HG02938 (cell line): ENCODE data around the gene PTPRN2.

Source experiments
- ATAC-seq: cut with Tn5 transposase; IDR thresholded peaks from one replicate; pipeline ENCODE4 v1.9.1; 2021; ENCODE audit warnings: mild to moderate bottlenecking, moderate library complexity; ENCODE audit not compliant: unreplicated experiment

Gene PTPRN2

DNA sequence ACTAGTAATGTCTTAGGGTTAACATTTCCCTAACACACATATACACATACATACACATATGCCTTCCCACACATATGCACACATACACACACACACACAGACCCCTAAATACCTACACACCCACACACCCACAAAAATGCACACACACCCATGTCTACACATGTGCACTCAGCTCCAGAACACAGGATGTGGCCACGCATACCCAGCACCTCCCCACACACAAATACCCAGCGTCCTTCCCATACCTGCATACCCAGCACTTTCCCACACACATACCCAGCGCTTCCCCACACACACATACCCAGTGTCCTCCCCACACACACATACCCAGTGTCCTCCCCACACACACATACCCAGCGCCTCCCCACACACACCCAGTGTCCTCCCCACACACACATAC, 715.9 kb downstream of the PTPRN2 start:
- no peak for ATAC-seq

DNA sequence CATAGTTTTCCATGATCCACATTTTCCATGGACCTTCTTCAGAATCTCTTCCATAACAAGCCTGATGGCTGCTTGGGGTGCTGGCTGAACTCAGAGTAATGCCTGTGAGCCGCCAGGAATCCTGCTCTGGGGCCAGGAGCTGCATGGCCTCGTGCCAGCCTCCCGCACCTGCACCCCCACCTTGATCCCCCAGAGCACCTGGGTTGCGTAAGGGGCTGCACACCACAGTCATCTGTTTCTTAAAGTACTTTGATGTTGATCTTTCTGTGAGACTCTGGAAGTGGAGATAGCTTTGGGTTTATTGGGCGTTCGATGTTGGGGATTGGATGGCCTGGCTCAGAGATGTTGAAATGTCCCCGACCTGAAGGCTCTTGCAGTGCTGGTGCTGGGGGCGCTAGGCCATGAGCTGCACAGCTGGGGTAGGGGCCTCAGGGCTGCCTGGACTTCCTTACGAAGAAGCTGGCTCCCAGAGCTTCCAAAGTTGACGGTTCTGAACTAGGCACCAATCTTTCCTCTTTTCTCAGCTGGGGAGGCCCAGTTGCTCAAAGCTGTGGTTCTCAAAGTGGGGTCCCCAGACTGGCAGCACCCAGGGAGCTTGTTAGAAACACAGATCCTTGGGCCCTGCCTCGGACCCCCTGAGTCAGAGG, 716.9 kb downstream of the PTPRN2 start:
- ATAC-seq = no peak

DNA sequence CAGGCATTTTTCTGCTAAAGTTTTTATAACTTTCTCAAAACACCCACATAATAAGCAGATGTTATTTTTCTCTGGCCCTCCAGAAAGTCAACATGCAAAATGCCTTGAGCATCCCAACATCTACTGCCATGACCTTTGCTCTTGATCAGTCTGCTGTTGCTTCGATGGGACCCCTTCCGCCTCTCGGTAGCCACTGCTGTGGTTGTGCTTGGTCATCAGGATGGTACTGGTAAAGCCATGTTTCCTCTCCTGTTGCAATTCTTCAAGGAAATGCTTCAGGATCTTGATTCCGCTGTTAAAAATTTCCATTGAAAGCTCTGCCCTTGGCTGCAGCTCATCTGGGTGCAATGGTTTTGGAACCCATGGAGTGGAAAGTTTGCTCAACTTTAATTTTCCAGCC, 717.8 kb downstream of the PTPRN2 start:
- ATAC-seq = no peak

DNA sequence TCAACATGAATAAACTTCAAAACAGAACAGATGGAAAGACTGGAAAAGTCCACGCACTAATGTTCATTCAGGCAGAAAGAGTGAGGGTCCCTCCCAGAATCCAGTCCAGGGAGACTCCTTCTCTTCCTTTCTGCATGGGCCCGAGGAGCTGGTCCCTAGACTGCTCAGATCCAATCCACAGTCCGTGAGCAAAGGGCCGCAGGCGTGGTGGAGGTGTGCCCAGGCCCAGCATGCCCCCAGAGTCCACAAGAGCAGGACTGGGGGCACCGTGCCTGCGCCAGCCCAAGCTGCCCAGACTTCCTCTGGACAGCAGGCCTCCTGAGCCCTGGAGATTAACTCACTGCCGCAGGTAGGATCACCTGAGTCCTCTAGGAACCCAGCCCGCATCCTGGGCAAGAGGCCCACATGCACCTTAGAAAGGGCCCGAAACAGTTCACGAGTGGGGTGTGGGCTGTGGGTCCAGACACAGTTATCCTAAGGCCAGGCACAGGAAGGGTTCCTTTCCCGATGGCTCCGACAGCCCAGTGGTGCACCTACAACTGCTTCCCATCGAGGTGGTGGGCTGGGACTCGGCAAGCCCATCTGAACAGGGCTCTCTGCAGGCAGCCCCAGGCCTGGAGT, 719.8 kb downstream of the PTPRN2 start:
- ATAC-seq = no peak

DNA sequence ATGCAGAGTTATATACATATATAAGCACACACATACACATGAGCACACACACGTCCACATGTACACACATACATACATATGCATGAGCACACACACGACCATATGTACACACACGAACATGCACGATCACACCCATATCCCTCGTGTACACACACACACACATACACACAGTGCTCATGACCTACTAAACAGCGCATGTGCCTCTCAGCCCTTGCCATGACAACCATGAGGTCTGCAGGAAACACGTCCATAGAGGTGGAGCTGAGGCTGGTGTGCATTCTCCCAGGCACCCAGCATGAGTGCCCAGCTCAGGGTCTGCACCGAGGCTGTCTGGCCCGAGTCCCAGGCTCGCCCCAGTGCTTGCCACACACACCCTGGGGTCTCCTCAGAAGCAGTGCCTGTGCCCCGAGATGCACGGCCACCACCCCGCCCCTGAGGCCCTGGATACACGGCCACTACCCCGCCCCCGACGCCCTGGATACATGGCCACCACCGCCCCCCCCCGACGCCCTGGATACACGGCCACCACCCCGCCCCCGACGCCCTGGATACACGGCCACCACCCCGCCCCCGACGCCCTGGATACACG, 721.2 kb downstream of the PTPRN2 start:
- ATAC-seq = no peak

DNA sequence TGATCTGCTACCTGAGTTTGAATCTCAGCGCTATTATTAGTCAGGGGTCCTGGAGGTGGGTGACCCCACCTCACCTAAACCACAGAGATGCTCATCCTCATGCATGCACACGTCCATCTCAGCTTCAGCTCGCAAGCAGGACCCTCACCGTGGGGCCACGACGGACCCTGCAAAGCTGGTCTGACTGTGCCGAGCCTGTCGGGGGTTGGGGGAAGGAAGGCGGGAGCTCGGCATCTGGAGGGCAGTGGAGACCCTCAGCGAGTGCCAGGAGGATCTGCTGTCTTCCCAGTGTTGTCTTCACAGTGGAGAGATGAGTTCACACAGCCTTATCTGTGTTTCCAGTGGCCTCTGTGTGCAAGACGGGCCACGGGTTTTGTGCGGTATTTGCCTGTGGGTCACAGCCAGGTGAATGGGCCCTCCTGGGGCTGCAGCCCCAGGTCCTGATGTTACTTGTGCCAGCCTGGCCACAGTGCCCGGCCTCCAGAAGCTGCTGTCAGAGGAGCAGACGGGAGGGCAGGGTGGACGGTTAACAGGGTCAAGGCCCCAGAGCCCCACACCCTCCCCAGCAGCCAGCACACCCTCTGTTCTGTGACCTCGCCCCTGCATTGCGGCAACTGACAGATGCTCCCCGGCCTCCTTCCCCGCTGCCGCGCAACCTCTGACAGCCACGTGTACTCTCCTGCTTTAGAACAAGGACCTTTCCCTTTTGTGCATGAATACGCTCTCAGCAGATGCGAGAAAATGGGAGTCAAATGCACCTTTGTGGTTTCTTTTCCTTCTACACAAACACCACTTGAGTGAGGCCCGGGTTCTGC, 722.1 kb downstream of the PTPRN2 start:
- ATAC-seq = no peak

DNA sequence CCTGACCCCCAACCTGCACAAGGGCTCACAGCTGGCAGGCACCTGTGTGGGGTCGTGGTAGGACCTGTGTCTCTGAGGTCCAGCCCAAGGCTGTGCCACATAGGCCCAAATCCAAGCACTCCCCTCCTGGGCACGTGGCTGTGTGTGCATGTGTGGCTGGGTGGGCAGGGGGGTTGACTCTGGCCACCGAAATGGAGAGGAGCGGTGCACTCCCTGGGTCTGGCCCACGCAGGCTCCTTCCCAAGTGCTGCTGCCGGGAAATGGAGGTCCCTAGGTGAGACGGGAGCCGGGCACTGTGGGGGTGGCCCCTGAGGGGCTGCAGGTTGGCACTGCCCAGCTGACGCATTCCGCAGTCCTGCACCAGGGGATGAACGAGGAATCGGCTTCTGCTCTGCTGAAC, 722.7 kb downstream of the PTPRN2 start:
- ATAC-seq = no peak

DNA sequence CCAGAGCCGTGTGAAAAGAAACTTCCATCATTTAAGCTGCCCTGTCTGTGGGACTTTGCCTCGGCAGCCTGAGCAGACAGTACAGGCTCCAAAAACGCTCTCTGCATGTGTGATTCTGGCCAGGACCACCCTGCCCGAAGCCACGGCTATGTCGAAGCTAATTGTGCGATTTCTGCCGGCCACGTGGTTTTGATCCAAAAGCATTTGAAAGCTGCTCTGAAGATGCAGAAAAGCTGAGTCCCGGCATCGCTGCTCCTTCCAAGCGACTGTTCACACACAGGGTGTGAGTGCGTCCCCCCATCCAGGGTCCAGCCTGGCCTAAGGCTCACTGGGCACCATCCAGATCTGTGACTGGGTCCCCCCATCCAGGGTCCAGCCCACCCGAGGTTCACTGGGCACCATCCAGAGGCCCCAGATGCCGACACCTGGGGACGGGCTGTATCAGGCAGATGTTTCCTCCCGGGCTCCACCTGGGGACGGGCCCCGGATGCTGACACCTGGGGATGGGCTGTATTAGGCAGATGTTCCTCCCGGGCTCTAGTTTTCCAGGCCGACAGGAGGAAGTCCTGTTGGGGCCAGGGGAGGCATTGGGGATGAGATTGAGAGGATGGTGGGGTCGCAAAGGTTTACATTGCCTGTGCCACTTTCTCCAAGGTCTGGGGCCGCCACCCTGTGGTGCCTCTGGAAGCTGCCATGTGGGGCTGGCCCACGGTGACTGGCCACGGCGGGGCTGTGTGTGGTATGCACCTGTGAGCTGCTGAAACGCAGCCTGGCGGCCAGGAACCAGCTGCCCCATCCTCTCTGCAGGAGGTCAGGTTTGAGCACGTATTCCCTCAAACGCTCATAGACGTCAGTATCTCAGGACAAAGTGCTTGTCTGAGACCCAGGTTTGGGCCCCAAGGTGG, 723.5 kb downstream of the PTPRN2 start:
- ATAC-seq = no peak

DNA sequence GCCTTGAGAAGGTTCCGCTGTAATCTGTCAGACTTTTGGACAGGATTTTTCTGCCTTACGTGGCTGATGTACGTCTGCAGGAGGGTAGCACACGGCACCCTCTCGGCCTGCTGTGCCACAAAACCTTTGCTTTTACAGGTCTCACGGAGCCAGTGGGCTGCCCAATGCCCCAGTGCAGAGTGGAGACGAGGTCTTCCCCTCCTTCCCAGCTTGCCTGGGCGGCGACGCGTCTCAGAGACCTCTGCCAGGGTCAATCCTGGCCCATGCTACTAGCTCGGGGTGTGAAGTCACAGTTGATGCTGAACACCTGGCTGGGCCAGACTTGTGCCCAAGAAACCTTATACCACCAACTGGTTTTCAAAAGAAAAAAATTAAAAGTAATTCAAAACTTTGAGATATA, 724.4 kb downstream of the PTPRN2 start:
- no peak for ATAC-seq

DNA sequence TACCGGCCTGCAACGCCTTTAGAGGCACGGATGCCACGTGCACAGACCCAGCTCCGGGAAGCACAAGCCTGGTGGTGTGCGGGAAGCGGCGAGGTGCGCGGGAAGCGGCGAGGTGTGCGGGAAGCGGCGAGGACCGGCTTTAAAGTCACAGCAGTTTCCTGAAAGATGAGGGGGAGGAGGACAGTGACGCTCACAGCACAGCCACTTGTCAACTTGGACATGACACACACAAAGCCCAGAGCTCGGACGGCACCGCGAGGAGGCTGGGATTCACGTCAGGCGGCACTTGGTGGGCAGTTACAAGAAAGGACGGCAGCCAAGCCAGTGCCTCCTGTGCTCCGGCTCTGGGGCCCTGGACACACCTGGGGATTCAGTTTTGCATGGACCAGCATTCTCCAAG, 724.9 kb downstream of the PTPRN2 start:
- no peak for ATAC-seq

DNA sequence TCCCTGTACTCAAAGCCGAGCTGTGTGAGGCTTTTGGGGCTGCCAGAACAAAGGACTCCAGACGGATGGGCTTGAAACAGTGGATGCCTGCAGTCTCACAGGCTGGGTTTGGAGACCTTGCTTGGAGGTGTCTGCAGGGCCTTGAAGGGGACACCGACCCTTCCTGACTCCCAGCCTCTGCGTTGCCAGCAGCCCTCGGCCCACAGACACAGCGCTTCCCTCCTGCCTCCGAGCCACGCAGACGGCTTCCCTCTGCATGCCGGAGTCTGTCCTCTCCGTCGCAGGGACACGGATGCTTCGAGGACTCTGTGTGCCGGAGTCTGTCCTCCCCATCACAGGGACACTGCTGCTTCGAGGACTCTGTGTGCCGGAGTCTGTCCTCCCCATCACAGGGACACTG, 726.1 kb downstream of the PTPRN2 start:
- no peak for ATAC-seq

DNA sequence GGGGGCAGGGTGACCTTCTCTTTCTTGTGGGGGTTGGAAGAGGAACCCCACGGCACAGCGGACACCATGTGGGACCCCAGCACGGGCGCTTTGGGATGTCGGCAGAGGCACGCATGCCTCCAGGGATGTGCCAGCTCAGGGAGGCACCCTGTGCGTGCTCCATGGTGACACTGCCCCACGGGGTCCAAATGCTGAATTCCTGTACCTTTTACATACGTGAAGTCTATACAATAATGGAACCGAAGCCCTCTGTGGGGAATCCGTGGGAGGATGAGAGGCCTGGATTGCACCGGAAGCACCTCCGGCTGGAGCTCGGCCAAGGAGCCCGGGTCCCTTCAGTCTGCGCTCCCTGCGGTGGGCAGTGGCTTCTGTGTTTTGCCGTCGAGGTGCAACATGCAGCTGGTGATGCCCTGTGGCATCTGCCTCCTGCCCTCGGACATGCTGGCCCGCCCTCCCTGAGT, 726.6 kb downstream of the PTPRN2 start:
- no peak for ATAC-seq

DNA sequence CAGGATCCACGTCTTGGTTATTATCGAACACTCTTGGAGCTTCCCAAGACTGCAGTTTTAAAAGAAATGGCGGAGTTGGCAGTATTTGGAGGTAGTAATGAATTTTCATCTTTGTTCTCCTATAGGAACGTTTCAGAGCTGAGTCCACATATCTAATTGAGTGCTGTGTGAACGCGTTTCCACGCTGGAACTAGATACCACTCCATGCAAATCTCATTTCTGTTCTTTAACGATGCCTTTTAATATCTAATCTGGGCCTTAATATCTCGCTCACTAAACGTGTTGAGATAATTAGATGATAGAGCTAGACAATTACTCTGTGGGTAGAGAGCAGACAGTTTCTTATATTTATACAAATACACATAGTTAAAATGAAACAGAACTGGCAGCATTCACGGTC, 727.2 kb downstream of the PTPRN2 start:
- no peak for ATAC-seq

DNA sequence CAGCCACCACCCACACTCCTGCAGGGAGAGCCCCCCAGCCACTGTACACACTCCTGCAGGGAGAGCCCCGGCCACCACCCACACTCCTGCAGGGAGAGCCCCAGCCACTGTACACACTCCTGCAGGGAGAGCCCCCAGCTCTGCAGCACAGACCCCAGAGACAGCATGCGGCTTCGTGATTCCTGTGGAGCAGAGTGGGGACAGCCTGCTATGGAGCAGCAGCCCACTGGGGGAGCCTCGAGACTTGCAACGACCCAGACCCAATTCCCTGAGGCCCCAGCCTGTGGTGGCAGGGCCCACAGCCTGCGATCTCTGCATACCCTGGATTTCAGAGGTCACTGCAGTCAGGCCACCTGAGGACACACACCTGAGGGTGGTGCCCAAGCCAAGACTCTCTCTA, 727.7 kb downstream of the PTPRN2 start:
- ATAC-seq = no peak

DNA sequence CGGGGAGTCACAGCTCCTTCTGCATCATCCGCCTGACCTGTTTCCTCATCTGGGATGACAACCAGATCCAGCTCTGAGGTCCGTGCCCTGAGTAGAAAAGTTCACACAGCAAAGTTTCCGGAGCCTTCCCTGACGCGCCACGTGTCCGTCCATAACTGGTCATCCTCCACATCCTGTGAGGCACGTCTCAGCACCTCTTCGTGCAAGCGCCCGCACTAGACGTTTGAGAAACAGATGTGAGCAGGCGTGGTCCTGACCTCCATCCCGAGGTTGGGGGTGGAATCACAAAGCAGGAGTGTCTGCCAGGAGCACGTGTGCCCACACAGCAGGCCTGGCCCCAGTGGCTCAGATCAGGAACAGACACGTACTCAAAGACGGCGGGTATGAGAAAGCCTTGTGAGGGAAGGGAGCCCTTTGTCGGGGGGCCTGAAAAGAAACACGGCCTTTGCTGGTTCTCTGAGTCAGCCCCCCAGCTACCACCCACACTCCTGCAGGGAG, 730.0 kb downstream of the PTPRN2 start:
- ATAC-seq = no peak

DNA sequence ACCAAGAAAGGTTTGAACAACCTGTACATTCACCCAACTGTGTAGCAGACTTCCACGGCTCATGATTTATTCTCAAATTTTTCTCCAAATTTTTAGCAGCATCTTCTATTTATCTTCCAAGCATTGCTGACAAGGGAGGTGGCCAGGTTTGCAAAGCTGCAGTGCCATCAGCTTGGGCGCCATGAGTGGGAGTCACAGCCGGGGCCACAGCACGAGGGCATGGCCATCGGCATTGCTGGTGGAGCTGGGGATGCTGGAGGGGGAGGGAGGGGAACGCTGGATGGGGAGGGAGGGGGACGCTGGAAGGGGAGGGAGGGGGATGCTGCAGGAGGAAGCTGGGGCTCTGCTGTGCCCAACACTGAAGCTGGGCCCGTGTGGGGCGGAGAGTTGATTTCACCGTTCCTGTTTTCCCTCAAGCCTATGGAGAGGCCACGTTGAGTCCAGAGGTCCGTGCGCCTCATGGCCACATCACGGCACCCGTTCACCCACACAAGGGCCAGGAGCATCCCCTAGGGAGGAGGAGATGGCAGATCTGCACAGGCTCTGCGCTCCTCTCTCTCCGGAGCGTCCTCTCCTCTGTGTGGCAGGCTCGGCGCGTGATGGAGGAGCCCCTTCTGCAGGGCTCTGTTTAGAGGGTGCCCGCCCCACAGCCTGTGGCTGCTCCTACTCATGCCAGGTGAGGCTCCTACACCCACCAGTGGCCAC, 730.6 kb downstream of the PTPRN2 start:
- no peak for ATAC-seq

DNA sequence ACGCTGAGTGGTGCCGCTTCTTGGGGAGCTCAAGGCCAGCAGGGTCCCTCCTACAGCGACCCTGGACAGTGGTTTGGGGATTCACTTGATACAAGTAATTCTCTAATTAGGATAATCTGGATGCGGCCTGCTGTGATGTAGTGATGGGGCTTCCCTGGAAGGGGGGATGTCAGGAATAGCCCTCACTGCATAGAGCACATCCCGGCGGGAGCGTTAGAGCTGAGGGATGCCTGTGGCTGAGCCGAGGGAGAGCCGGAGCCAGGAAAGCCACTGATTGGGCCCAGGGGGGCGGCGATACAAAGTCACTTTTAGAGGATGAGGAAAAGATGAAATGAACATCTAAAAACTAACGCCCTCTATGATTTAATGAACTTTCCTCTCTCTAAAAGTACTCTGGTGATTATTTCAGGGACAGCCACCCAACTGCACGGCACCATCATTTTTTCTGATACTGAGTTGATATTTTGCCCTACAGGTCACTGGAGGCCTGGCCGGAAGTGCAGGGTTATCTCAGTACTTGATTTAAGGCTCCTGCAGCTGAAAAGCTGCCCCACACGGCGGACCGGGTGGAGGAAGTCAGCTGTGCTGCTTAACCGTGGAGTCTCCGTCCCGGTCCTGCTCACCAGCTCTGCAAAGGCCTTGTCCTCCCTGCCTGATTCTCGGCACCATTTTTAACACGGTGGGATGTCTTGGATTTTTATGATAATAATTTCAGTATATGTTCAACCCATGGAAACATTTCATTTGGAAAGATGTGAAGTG, 732.0 kb downstream of the PTPRN2 start:
- no peak for ATAC-seq

DNA sequence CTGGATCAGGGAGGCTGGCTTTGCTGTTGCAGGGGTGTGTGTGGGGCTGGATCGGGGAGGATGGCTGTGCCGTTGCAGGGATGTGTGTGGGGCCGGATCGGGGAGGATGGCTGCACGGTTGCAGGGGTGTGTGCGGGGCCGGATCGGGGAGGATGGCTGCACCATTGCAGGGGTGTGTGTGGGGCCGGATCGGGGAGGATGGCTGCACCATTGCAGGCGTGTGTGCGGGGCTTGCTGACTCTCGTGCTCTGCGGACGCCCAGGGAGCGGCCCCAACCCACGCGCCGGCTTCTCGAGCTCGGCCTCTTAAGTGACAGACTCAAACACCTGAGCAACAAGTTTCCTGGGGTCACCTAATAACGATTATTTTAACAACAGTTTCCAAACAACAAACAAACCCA, 732.6 kb downstream of the PTPRN2 start:
- no peak for ATAC-seq
